GM21825 (cell line): ENCODE data around the gene RGL2.
"Not testable (repeated sequence)": the region's sequence is repeated elsewhere in the genome, so short reads cannot be mapped to it uniquely, and the experiment has no call there.

Experiments
- ATAC-seq: cut with Tn5 transposase; IDR thresholded peaks from one replicate; pipeline ENCODE4 v1.9.1; 2021; ENCODE audit warnings: mild to moderate bottlenecking, moderate library complexity; ENCODE audit not compliant: unreplicated experiment

RGL2 gene

GRCh38 chr6:33294086-33294823 lies 4.5 kb downstream of the RGL2 start:
- no peak for ATAC-seq

GRCh38 chr6:33292996-33293682 lies 5.6 kb downstream of the RGL2 start:
- ATAC-seq: no peak

GRCh38 chr6:33290459-33290858 lies 8.3 kb downstream of the RGL2 start:
- ATAC-seq: no peak

- peak; percentile 2 for ATAC-seq
Observed at GRCh38 chr6:33289784-33290315, 8.9 kb downstream of the RGL2 start.

- ATAC-seq: peak; percentile 71
Observed at GRCh38 chr6:33288921-33289783, 9.6 kb downstream of the RGL2 start, which contains the start of the genes PFDN6 and WDR46. TSS of gene PFDN6 (plus strand) at chr6:33289601. CDS start at chr6:33289857, 256 bp downstream. TSS of gene WDR46 (minus strand) at chr6:33289239. CDS start at chr6:33289170, 69 bp downstream.

GRCh38 chr6:33288141-33288920 lies 10.4 kb downstream of the RGL2 start:
- no peak for ATAC-seq

GRCh38 chr6:33286946-33287914 lies 11.5 kb downstream of the RGL2 start:
- ATAC-seq: no peak

GRCh38 chr6:33285214-33285613 lies 13.5 kb downstream of the RGL2 start:
- ATAC-seq: not testable (repeated sequence)

GRCh38 chr6:33280539-33280938 lies 18.2 kb downstream of the RGL2 start:
- no peak for ATAC-seq

- ATAC-seq: no peak
Observed at GRCh38 chr6:33279971-33280511, 18.7 kb downstream of the RGL2 start.

- no peak for ATAC-seq
Observed at GRCh38 chr6:33279257-33279695, 19.5 kb downstream of the RGL2 start.

GRCh38 chr6:33278810-33279209 lies 19.9 kb downstream of the RGL2 start:
- ATAC-seq: no peak

- no peak for ATAC-seq
Observed at GRCh38 chr6:33278392-33278741, 20.4 kb downstream of the RGL2 start.

GRCh38 chr6:33277663-33278391 lies 20.9 kb downstream of the RGL2 start:
- peak; percentile 0 for ATAC-seq

GRCh38 chr6:33276864-33277662 lies 21.7 kb downstream of the RGL2 start, which contains the start of gene B3GALT4:
TSS of gene B3GALT4 (plus strand) at chr6:33277123. CDS start at chr6:33277420, 297 bp downstream.
- peak; percentile 48 for ATAC-seq

GRCh38 chr6:33276581-33276863 lies 22.2 kb downstream of the RGL2 start:
- no peak for ATAC-seq

- ATAC-seq: not testable (repeated sequence)
Observed at GRCh38 chr6:33275795-33276580, 22.8 kb downstream of the RGL2 start.
